Karpas-422 (cell line): ENCODE data around the gene SHBG. TPM values are rescaled to one million over a fixed set of nuclear protein-coding genes. Genes with fewer than 3 reads are reported as not detected.

Experiments
- DNase-seq: peaks from one replicate; pipeline ENCODE4 v3.0.0-alpha.2; 2015
- H2AFZ ChIP-seq: fragments of 200-600 bp; sonication (generic); 2 replicates; pipeline ENCODE4 v1.6.1; 2014; ENCODE audit warnings: antibody characterized with exemption, low read length, mixed read lengths
- H3K27ac ChIP-seq: fragments of 200-600 bp; sonication (generic); 2 replicates; pipeline ENCODE4 v1.5.1; 2014; ENCODE audit warnings: mild to moderate bottlenecking, low read length, moderate library complexity
- H3K27me3 ChIP-seq: fragments of 200-600 bp; sonication (generic); 2 replicates; pipeline ENCODE4 v1.6.1; 2014; ENCODE audit warnings: low read length, mixed read lengths
- H3K36me3 ChIP-seq: fragments of 200-600 bp; sonication (generic); 2 replicates; pipeline ENCODE4 v1.6.1; 2014; ENCODE audit warnings: low read length, mixed read lengths; ENCODE audit not compliant: insufficient read depth
- H3K4me1 ChIP-seq: fragments of 200-600 bp; sonication (generic); 2 replicates; pipeline ENCODE4 v1.6.1; 2014; ENCODE audit warnings: mild to moderate bottlenecking, low read length, mixed read lengths
- H3K4me2 ChIP-seq: fragments of 200-600 bp; sonication (generic); 2 replicates; pipeline ENCODE4 v1.6.1; 2014; ENCODE audit warnings: low read length, low read depth, mild to moderate bottlenecking; ENCODE audit not compliant: poor library complexity, severe bottlenecking
- H3K4me3 ChIP-seq: fragments of 200-600 bp; sonication (generic); 2 replicates; pipeline ENCODE4 v1.5.1; 2014; ENCODE audit warnings: mild to moderate bottlenecking, antibody characterized with exemption, low read length, mixed read lengths
- H3K79me2 ChIP-seq: fragments of 200-600 bp; sonication (generic); 2 replicates; pipeline ENCODE4 v1.6.1; 2014; ENCODE audit warnings: mild to moderate bottlenecking, low read length, mixed read lengths
- H3K9ac ChIP-seq: fragments of 200-600 bp; sonication (generic); 2 replicates; pipeline ENCODE4 v1.6.0; 2014; ENCODE audit warnings: low read length
- H3K9me2 ChIP-seq: fragments of 200-600 bp; sonication (generic), shearing (Covaris generic); replicated peaks from 2 replicates; pipeline ENCODE4 v1.6.0; 2014; ENCODE audit warnings: mild to moderate bottlenecking, low read length, moderate library complexity; ENCODE audit not compliant: insufficient read depth
- H3K9me3 ChIP-seq: fragments of 300-700, 200-600 bp; sonication (generic); 2 replicates; pipeline ENCODE4 v1.6.1; 2014; ENCODE audit warnings: low read length, mixed read lengths
- H4K20me1 ChIP-seq: fragments of 200-600 bp; sonication (generic); 2 replicates; pipeline ENCODE4 v1.6.1; 2014; ENCODE audit warnings: mild to moderate bottlenecking, antibody characterized with exemption, low read length, low read depth; ENCODE audit not compliant: insufficient read depth
- total RNA-seq: library from RNA; depleted of rRNA; stranded (reverse); fragments of >200 nt; shearing (Covaris generic); gene quantifications from 2 replicates; pipeline ENCODE4 v1.2.3, GENCODE V29; 2014; ENCODE audit warnings: low replicate concordance

The SHBG gene
- total RNA-seq, 1 experiment from 2014 or later = 1.2 TPM

DNA sequence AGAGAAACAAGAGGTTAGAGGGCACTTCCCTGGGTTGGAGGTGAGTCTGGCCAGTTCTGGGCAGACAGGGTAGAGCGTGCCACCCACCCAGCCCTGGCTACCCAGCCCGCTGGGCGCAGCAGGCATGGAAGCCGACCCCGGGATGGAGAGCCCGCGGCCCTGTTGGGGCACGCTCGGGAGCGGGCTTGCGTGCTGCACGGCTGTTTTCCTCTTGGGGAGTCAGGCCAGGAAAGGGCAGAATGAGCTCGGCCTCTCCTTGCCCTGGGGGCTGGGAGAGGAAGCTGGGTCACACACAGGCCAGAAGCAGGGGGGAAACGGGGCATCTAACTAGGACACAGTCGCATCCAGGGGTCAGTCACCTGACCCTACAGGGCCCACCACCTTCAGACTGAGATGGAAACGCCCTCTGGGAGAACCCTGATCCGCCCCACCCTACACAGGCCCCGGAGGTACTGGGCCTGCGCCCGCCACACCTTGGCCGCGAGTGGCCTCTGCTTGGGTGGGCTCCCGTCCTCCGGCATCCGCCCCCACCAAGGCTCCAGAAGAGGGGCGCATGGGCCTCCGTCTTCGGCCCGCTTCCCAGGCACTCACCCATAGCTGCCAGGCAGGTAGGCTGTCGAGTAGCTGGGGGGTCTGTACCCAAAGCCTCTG, 41.3 kb upstream of the SHBG start:
- H3K9me2 ChIP-seq = no peaks in the 10 kb centered on the region
- H3K79me2 ChIP-seq = peaks cover 16% of the 10 kb centered on the region
- H3K9ac ChIP-seq = no peak overlapping the region
- H3K27me3 ChIP-seq = no peaks in the 10 kb centered on the region
- no peak overlapping the region for H3K4me2 ChIP-seq
- DNase-seq = no peak
- H3K4me1 ChIP-seq = peaks cover 9% of the 10 kb centered on the region
- no peak overlapping the region for H3K4me3 ChIP-seq
- H3K36me3 ChIP-seq = peaks cover 7% of the 10 kb centered on the region; the same call in 1 of the 2 replicates
- no peak overlapping the region for H3K27ac ChIP-seq
- H3K9me3 ChIP-seq = no peaks in the 10 kb centered on the region
- H4K20me1 ChIP-seq = no peaks in the 10 kb centered on the region
- H2AFZ ChIP-seq = no peak overlapping the region

DNA sequence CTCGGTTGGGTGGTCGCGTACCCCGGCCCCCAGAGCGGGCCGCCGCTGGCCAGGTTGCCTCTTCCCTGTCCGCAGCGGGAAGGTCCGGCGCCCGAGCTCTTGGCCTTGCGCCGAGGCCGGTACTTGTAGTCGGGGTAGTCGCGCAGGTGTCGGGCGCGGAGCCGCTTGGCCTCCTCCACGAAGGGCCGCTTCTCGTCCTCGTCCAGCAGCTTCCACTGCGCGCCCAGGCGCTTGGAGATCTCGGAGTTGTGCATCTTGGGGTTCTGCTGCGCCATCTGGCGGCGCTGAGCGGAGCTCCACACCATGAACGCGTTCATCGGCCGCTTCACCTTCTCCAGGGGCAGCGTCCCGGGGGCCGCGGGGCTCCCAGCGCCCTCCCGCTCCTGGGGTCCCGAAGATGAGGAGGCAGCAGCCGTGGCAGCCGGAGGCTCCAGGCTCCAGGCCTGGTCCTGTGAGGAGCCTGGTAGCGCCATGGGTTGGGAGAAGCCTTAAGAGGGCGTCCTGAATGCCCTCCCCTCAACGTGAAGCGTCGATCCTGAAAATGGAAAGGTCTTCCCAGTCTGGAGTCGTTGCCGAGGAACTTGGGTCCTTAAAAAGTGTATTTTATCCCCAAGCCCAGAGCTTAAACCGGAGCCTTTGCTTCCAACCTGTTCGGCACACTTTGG, 40.6 kb upstream of the SHBG start:
- Histone ChIP-seq H4K20me1 (no peaks in the 10 kb centered on the region), H2AFZ (no peak overlapping the region), H3K36me3 (peaks cover 7% of the 10 kb centered on the region; the same call in 1 of the 2 replicates), H3K27me3 (no peaks in the 10 kb centered on the region), H3K79me2 (peaks cover 13% of the 10 kb centered on the region), H3K9me3 (no peaks in the 10 kb centered on the region), H3K9me2 (no peaks in the 10 kb centered on the region), H3K4me1 (peaks cover 8% of the 10 kb centered on the region), H3K9ac (no peak overlapping the region), H3K4me3 (no peak overlapping the region), H3K27ac (no peak overlapping the region), H3K4me2 (no peak overlapping the region)
- no peak for DNase-seq

DNA sequence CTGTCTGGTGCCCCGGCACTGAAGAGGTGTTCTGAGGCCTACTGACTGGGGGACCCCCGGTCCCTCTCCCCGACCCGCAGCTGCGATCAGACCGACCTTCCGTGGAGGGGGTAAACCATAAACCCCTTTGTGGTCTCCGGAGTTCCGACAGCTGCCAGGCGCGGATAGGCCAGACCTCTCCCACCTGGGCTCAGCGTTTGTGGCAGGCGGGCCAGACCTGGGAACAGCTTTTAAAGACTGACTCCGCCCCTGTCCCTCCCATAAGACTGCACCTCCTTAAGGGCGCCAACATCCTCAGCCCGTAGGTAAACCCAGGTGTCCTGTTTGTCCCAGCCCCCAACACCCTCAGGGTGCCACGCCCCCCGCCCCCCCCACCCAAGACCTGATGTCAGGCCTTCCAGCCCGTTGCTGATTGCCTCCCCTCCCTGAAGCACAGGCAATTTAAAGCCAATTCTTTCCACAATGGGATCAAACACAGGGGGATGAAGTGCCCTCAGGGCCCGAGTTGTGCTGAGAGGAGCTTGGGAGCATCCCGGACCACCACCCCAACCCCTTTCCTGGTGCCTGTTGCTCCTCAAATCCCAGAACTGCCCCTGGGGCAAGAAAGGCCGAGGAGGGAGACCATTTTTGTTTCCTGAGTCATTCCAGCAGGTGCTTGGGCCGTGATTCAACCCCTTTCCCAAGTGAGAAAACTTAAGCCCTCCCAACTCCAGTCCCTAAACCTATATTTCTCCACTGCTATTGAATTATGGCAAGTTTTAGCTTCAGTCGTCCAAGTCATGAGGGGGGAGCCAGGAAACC, 39.8 kb upstream of the SHBG start, which contains the start of gene SOX15:
SOX15 (minus strand) TSS at position 204 of the 801 bp plus-strand sequence. CDS start 418 bp downstream, outside the sequence.
- Histone ChIP-seq H3K79me2 (peaks cover 7% of the 10 kb centered on the region; the same call in 1 of the 2 replicates), H2AFZ (no peak within 1 kb of the TSS), H3K9me2 (no peaks in the 10 kb centered on the region), H3K36me3 (peaks cover 10% of the 10 kb centered on the region; the same call in 1 of the 2 replicates), H3K4me1 (peaks cover under 1% of the 10 kb centered on the region), H3K4me2 (no peak within 1 kb of the TSS), H4K20me1 (no peaks in the 10 kb centered on the region), H3K27ac (no peak within 1 kb of the TSS), H3K9ac (no peak within 1 kb of the TSS), H3K27me3 (no peaks in the 10 kb centered on the region), H3K9me3 (no peaks in the 10 kb centered on the region), H3K4me3 (no peak within 1 kb of the TSS)
- DNase-seq = no peak

DNA sequence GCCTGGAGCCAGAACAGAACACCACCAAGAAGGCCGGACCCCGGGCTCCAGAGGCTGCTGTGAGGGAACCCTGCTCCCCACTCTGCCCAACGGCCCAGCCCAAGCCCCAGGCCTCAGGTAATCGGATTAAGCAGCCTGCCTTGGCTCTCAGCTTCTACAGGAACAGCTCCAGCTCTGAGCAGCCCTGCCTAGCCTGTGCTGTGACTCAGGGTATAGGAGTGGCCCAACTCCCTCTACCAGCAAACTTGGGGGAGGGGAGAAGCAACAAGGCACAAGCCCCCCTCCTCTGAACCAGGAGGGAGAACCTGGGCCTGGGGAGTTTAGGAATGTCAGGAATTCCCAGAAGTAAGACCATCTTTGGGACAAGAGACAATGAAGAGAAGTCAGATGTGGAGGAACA, 39.2 kb upstream of the SHBG start:
- no peaks in the 10 kb centered on the region for H3K4me1 ChIP-seq
- no peaks in the 10 kb centered on the region for H3K9me2 ChIP-seq
- H3K9me3 ChIP-seq = no peaks in the 10 kb centered on the region
- no peak overlapping the region for H3K4me2 ChIP-seq
- H4K20me1 ChIP-seq = no peaks in the 10 kb centered on the region
- DNase-seq = no peak
- H3K27ac ChIP-seq = no peak overlapping the region
- H3K79me2 ChIP-seq = peaks cover 3% of the 10 kb centered on the region; the same call in 1 of the 2 replicates
- H3K27me3 ChIP-seq = no peaks in the 10 kb centered on the region
- no peak overlapping the region for H3K9ac ChIP-seq
- H3K4me3 ChIP-seq = no peak overlapping the region
- no peak overlapping the region for H2AFZ ChIP-seq
- peaks cover 17% of the 10 kb centered on the region; the same call in 1 of the 2 replicates for H3K36me3 ChIP-seq

DNA sequence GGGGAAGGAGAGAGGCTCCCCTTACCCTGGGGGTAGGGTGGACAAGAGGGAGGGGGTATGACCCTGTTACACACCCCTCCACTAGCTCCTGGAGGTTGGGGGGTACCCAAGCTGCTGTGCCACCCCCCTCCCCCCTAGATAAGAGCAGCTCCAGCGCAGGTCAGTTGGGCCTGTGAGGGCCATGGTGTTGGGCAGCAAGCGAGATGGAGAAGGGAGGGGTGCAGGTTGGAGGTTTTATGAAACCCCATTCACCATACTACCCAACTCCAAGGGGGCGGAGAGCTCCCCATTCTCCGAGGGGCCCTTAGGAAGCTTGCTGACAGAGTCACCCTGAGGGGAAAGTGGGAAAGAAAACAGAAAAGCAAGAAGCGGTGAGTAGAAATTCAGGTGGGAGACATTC, 38.3 kb upstream of the SHBG start:
- Histone ChIP-seq H3K27ac (no peak overlapping the region), H2AFZ (no peak overlapping the region), H3K9ac (no peak overlapping the region), H3K27me3 (no peaks in the 10 kb centered on the region), H3K4me3 (no peak overlapping the region), H3K4me2 (no peak overlapping the region), H3K4me1 (no peaks in the 10 kb centered on the region), H3K79me2 (peaks cover under 1% of the 10 kb centered on the region; the same call in 1 of the 2 replicates), H4K20me1 (no peaks in the 10 kb centered on the region), H3K9me3 (no peaks in the 10 kb centered on the region), H3K9me2 (no peaks in the 10 kb centered on the region), H3K36me3 (peaks cover 18% of the 10 kb centered on the region; the same call in 1 of the 2 replicates)
- no peak for DNase-seq

DNA sequence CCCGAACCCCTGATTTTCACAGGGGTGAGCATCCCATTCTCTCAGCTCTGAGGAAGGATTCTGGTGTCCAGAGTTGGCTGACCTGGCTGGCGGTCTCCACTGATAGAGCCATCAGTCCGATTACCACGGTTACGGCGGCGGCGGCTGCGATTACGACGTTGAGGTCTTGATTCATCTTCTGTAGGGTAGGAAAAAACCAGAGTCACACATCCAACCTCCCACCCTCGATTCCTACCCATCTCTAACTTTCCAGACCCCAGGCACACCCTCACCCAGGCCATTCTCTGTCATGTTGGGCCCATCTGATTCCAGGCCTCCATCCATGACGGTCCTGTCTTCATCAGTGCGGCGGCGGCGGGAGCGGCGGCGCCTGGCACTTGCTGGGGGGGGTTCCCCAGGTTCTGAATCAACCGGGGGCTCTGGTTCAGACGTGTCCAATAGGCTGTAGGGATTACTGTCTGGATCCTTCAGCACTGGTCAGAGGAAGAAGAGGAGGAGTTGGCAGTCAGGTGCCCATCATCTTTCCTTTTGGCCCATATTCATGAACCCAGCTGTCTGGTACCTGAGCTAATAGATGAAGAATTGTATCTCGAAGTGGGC, 37.4 kb upstream of the SHBG start:
- Histone ChIP-seq H4K20me1 (no peaks in the 10 kb centered on the region), H3K9me3 (no peaks in the 10 kb centered on the region), H3K9ac (no peak overlapping the region), H2AFZ (no peak overlapping the region), H3K4me2 (no peak overlapping the region), H3K36me3 (peaks cover 18% of the 10 kb centered on the region; the same call in 1 of the 2 replicates), H3K4me3 (no peak overlapping the region), H3K79me2 (no peaks in the 10 kb centered on the region), H3K27me3 (no peaks in the 10 kb centered on the region), H3K9me2 (no peaks in the 10 kb centered on the region), H3K4me1 (no peaks in the 10 kb centered on the region), H3K27ac (no peak overlapping the region)
- no peak for DNase-seq

DNA sequence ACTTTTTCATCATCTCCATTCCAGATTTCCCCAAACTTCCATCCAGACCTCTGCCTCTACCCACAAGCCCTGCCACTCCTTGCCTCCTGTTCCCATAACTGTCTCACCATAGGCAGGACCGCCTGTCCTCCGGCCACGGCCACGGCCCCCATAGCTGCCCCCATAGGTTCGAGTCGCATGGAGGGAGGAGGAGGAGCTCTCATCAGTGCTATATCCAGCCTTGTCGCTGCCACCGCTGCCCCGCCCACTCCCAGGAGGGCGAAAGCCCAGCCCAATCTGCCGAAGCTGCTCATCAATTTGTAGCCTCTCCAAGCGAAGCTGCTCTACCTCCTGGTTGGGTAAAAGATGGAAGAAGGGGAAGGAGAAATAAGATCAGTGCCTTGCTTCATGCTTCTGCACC, 36.6 kb upstream of the SHBG start:
- no peaks in the 10 kb centered on the region for H3K9me2 ChIP-seq

More for the DNA sequence above, 36.6 kb upstream of the SHBG start:
- H3K9ac ChIP-seq = no peak overlapping the region
- H3K27ac ChIP-seq = no peak overlapping the region
- H3K79me2 ChIP-seq = no peaks in the 10 kb centered on the region
- DNase-seq = no peak
- H4K20me1 ChIP-seq = no peaks in the 10 kb centered on the region
- no peaks in the 10 kb centered on the region for H3K4me1 ChIP-seq
- no peaks in the 10 kb centered on the region for H3K9me3 ChIP-seq
- no peak overlapping the region for H2AFZ ChIP-seq
- no peak overlapping the region for H3K4me2 ChIP-seq
- no peak overlapping the region for H3K4me3 ChIP-seq
- H3K36me3 ChIP-seq = peaks cover 18% of the 10 kb centered on the region; the same call in 1 of the 2 replicates
- H3K27me3 ChIP-seq = no peaks in the 10 kb centered on the region
